ENCODE measurements around the gene RNF180.
"Not testable (repeated sequence)": the region's sequence is repeated elsewhere in the genome, so short reads cannot be mapped to it uniquely, and the experiment has no call there.

The RNF180 gene

DNA sequence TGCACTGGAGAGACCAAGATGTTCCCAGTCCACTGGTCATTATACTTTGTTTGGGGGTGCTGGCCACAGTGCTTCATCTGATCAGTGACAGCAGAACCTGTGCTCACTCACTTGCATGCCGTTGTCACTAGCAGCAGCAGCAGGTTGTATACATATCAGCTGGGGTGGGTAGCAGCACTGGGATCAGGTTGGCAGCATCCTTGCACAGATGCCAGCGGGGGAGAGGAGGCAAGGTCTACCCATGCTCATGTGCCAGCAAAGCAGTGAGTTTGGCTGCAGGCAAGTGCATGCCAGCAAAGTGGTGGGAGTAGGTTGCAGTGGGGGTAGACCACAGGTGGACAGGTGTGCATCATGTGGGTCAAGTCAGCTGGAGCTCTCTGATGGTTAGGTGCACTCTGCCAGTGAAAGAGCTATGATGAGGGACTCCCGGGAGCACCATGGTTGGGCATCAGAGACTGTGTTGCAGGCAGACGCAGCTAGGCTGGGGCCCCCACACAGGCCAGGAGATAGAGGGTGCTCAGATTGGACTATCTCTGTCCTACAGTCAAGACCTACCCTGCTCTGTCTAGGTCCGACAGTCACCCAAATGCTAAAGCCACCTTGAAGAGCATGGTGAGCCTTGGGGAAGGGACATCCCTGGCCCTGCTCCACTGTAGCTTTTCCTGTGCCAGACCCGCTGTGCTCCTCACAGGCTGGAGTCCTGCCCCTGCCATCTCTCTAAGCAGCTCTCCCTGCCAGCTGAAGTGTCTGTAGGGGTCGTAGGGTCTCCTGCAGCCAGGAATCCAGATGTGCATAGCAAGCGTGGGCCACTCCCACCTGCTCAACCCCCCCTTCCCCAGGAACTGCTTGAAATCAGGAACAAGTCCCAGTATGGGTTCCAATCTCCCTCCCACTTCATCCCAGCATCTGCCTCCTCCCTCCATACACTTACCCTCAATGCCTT is 119.8 kb downstream of the RNF180 start:
- DNase-seq: no peak

DNA sequence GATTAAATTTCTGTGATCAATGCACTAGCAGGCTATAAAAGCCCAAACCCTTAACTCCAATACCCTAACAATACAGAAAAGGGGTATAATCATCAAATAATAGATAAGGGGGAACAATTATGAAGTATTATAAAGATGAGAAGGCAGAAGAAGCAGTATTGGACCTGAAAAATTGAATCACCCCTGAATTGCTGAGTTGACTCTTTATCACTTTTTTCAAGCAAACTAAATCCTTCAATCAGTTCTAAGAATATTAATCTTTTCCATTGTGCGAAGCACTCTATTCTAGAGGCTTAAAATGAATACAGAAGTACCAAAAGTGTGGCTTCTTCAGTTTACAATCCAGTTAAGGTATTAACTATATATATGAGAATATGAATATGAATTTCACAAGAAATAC is 120.7 kb downstream of the RNF180 start:
- no peak for DNase-seq

- not testable (repeated sequence) for DNase-seq
These were observed 122.9 kb downstream of the RNF180 start for GRCh38 chr5:64288496-64288895.

DNA sequence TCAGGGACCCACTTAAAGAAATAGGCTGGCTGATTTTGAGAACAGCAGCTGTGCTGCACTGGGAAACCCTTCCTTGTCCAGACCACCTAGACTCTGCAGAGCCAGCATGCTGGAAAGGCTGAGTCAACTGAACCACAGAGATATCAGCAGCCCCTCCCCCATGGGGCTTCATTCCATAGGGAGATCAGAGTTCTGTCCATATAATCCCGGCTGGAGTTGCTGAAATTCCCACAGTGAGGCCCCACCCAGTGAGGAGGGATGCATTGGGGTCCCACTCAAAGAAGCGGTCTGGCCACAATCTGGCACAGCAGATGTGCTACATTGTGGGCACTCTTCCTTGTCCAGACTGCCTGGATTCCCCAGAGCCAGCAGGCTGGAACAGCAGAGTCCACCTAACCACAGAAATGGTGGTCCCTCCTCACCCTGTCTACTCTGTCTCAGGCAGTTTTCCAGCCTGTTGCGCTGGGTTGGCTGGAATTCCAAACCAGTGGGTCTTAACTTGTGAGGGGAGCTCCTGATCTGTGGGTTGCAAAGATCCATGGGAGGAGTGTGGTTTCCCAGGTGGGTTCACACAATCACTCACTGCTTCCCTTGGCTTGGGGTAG is 127.1 kb downstream of the RNF180 start:
- DNase-seq: no peak

DNA sequence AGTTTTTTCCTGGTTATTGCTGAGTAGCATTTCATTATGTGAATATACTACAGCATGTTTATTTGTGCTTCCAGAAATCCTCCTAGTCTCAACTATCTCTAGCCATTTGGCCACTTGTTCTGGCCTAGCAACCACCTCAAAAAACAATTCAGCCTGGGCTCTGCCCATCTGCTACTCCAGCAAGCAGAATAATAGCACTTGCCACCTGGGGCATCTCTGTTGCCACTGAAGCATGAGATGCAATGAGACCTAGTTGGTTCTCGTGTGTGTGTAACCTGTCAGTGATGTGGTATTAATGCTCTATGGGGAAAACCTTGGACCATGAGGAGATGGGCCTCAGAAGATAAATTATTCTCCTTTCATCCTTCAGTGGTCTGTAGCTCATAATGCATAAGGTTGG is 129.5 kb downstream of the RNF180 start:
- no peak for DNase-seq

- no peak for DNase-seq
These were observed 132.9 kb downstream of the RNF180 start for GRCh38 chr5:64298586-64298985.

- DNase-seq: no peak
These were observed 134.2 kb downstream of the RNF180 start for GRCh38 chr5:64299805-64300204.

GRCh38 chr5:64301566-64301965 is 135.9 kb downstream of the RNF180 start:
- DNase-seq: no peak

- no peak for DNase-seq
These were observed 142.5 kb downstream of the RNF180 start for GRCh38 chr5:64308135-64308534.

DNA sequence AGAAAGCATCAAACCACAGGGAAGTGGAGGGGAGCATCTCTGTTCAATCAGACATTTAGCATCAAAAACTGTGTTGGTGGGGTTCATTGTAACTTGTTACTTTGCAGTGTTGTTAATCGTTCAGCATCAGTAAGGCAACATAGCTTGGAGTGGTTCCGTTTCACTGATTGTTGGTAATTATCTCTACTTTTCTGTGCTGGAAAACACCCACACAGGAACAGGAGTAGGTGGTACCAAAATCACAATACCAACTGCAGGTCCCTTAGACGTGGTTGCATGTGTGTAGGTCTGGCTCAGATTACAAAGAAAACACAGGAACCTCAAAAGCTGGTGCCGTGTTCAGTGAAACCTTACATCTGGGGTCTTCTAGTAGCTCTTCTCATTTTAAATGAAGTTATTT is 146.8 kb downstream of the RNF180 start:
- DNase-seq: no peak

GRCh38 chr5:64315778-64316177 is 150.1 kb downstream of the RNF180 start:
- no peak for DNase-seq

GRCh38 chr5:64318175-64318574 is 152.5 kb downstream of the RNF180 start:
- no peak for DNase-seq

GRCh38 chr5:64323591-64323990 is 157.9 kb downstream of the RNF180 start:
- DNase-seq: no peak

GRCh38 chr5:64330728-64331231 is 165.1 kb downstream of the RNF180 start:
- no peak for DNase-seq

DNA sequence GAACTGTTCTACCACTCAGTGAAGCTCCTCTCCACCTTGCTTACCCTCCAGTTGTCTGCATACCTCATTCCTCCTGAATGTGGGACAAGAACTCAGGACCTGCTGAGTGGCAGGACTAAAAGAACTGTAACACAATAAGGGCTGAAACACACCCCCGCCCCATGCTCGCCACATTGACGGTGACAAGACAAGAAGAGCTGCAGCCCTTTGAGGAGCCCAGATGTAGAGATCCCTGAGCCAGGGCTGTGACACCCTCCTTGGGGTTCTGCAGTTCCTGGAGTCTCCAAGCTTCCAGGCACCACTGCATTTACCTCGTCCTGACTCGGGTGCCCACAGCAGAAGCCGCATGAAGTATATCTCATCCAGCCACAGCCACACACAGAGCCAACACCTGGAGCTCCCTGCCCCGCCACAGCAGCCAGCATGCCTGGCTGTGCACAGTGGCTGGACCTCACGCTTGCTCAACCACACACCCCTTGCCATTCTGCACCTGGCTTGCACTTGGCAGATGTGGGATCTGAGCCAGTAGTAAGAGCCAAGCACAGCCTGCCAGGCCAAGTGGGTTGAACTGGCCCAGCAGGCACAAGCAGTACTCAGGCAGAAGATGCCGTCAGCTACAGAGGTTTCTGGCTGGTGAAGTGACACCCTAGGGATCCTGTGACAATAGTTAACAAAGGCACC is 166.1 kb downstream of the RNF180 start:
- no peak for DNase-seq

DNA sequence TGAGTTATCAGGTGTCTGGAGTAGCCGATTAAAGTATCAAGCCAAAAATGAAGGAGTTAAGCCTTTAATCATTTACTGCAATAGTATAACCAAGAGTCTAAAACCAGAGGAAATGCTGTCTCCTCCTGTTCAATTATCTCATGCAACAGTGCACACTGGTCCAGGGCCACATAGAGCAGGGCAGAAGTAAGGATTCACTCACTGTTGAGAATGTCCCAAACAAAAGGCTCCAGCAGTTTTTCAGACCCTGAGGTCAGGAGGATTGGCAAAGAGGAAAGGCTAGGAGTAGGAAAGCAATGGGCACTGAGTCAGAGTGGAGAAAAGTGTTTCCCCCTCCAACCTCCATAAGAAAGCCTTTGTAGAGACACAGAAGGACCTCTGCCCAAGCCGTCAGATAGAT is 168.2 kb downstream of the RNF180 start:
- no peak for DNase-seq

DNA sequence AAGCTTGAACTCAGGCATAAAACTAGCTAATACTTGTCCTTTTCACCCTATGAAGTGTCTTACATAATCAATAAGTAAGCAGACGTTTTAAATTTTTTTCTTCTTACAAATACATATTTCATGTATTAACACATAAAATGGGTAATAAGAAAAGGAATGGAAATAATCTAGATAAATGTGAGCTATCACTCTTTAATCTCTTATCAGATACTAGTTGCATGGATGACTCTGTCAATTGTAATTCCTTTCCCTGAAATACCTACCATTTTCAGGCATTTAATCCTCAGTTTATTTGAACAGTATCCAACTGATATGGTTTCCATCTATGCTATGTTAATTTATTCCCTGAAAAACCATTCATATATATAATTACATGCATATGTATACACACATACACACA is 174.1 kb downstream of the RNF180 start:
- no peak for DNase-seq

- no peak for DNase-seq
These were observed 174.7 kb downstream of the RNF180 start for GRCh38 chr5:64340293-64340692.

- DNase-seq: no peak
These were observed 175.7 kb downstream of the RNF180 start for GRCh38 chr5:64341340-64341739.

- no peak for DNase-seq
These were observed 178.9 kb downstream of the RNF180 start for GRCh38 chr5:64344501-64344900.

GRCh38 chr5:64347309-64347708 is 181.7 kb downstream of the RNF180 start:
- no peak for DNase-seq

DNA sequence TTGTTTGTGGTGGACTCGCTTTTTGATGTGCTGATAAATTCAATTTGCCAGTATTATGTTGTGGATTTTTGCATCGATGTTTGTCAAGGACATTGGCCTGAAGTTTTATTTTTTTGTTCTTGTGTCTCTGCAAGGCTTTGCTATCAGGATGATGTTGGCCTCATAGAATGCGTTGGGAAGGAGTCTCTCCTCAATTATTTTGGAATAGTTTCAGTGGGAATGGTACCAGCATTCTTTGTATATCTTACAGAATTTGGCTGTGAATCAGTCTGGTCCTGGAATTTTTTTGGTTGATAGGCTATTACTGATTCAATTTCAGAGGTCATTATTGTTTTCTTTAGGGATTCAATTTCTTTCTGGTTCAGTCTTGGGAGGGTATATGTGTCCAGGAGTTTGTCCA is 198.8 kb downstream of the RNF180 start:
- no peak for DNase-seq

DNA sequence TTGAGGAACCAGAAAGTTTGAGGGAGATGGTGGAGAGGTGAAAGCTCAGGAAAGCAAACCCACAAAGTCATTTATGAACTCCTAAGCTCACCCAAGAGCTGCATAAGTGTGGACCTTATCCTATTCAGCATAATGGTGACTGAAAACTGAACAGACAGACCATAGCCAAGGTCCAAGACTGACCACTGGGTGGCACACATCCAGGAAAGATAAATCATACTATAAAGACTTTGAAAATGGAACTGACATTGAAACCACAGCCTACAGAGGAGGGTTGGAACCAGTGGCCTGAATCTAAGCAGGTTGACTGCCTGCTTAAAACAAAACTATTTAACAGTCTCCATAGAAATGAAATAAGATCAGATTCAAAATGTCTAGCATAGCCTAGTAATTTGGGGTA is 219.1 kb downstream of the RNF180 start:
- DNase-seq: no peak

DNA sequence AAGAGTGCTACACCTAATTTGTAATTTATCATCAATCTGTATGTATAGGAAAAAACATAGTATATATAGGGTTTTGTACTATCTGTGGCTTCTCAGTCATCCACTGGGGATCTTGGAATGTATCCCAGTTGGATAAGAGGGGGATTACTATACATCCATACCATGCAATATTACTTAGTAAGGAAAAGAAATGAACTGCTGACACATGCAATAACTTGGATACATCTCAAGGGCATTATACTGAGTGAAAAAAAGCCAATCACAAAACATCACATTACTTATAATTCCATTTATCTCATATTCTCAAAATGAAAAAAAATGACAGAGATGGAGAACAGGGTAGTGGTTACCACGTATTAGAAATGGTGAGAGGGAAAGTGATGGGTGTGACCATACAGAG is 231.9 kb downstream of the RNF180 start:
- DNase-seq: no peak

Measured in stimulated activated CD4-positive, alpha-beta T cell treated with anti-CD3 and anti-CD28 coated beads, Interleukin-2, amount 100 ng/mL, for 48 hours (primary cell).